Activated CD4-positive, alpha-beta T cell treated with anti-CD3 and anti-CD28 coated beads, Interleukin-2, amount 50 U/mL, for 1 hour (primary cell): ENCODE measurements around the gene GAREM2.
A peak's percentile ranks its signal among the peaks of the same experiment; 100 is the strongest.
"Not testable (repeated sequence)": the region's sequence is repeated elsewhere in the genome, so short reads cannot be mapped to it uniquely, and the experiment has no call there.

ENCODE experiments used
- DNase-seq: peaks from one replicate; pipeline ENCODE4 v3.0.0-alpha.2; 2020

GAREM2 gene

GRCh38 chr2:26172871-26173775 is at the start of gene GAREM2:
Gene GAREM2, plus strand, starts transcription at chr2:26173088. Its CDS starts 133 bp downstream, at chr2:26173221.
- no peak for DNase-seq

GRCh38 chr2:26123426-26123825 is 49.5 kb upstream of the GAREM2 start:
- no peak for DNase-seq

GRCh38 chr2:26126074-26126473 is 46.8 kb upstream of the GAREM2 start:
- no peak for DNase-seq

- DNase-seq: no peak
Measured at GRCh38 chr2:26128176-26128575, 44.7 kb upstream of the GAREM2 start.

GRCh38 chr2:26130763-26131162 is 42.1 kb upstream of the GAREM2 start:
- DNase-seq: no peak

- no peak for DNase-seq
Measured at GRCh38 chr2:26136451-26136850, 36.4 kb upstream of the GAREM2 start.

GRCh38 chr2:26139269-26140183 is 33.4 kb upstream of the GAREM2 start:
- no peak for DNase-seq

- DNase-seq: no peak
Measured at GRCh38 chr2:26141145-26141769, 31.6 kb upstream of the GAREM2 start.

GRCh38 chr2:26144031-26144430 is 28.9 kb upstream of the GAREM2 start:
- DNase-seq: no peak

GRCh38 chr2:26144953-26145680 is 27.8 kb upstream of the GAREM2 start:
- peak; percentile 60 for DNase-seq

GRCh38 chr2:26148501-26148900 is 24.4 kb upstream of the GAREM2 start:
- DNase-seq: no peak

- DNase-seq: no peak
Measured at GRCh38 chr2:26150243-26150642, 22.6 kb upstream of the GAREM2 start.

- no peak for DNase-seq
Measured at GRCh38 chr2:26157580-26157979, 15.3 kb upstream of the GAREM2 start.

- DNase-seq: no peak
Measured at GRCh38 chr2:26161926-26162325, 11.0 kb upstream of the GAREM2 start.

GRCh38 chr2:26162963-26163362 is 9.9 kb upstream of the GAREM2 start:
- DNase-seq: no peak

- no peak for DNase-seq
Measured at GRCh38 chr2:26164231-26164630, 8.7 kb upstream of the GAREM2 start.

GRCh38 chr2:26164641-26165211 is 8.2 kb upstream of the GAREM2 start:
- no peak for DNase-seq

GRCh38 chr2:26165403-26165802 is 7.5 kb upstream of the GAREM2 start:
- DNase-seq: no peak

GRCh38 chr2:26166541-26166940 is 6.3 kb upstream of the GAREM2 start:
- not testable (repeated sequence) for DNase-seq

GRCh38 chr2:26168785-26169184 is 4.1 kb upstream of the GAREM2 start:
- no peak for DNase-seq

- no peak for DNase-seq
Measured at GRCh38 chr2:26169226-26169625, 3.7 kb upstream of the GAREM2 start.
